ENCODE measurements around the gene CLCN2.

- no peak for TF ChIP-seq EZH2phosphoT487 (IDR thresholded peaks at IDR 0.05; ENCODE audit: insufficient read depth, low read depth)
- TF ChIP-seq EZH2 (IDR thresholded peaks at IDR 0.05; ENCODE audit: insufficient read depth, poor library complexity, severe bottlenecking), result no peak
These were observed 18.8 kb upstream of the CLCN2 start for GRCh38 chr3:184380185-184380626.

Data from GM23248 (cell line).